CD14-positive monocyte (primary cell): Measurements from ENCODE around the gene URM1. TPM values are rescaled to one million over a fixed set of nuclear protein-coding genes. Genes with fewer than 3 reads are reported as not detected.

Experiments
- DNase-seq, 3 donors: peaks; one replicate each; pipeline ENCODE4 v3.0.0-alpha.2; 2011 to 2022
- H2AFZ ChIP-seq: 2 replicates; pipeline ENCODE4 v1.6.0; 2012; ENCODE audit warnings: mild to moderate bottlenecking, low read depth, low read length, inconsistent platforms; ENCODE audit not compliant: insufficient read depth, poor library complexity, severe bottlenecking
- H3K27ac ChIP-seq, 2 donors: 1 replicate in 1 of 2; 2 replicates in 1 of 2; pipeline ENCODE4 v1.5.1; 2012 to 2013; ENCODE audit warnings: low read length in 2 of 2, control low read depth in 1 of 2, inconsistent platforms in 1 of 2, low read depth in 1 of 2, mild to moderate bottlenecking in 1 of 2
- H3K27me3 ChIP-seq, 2 donors: one replicate each; pipeline versions ENCODE4 v1.6.0 to v1.6.1; 2011 to 2013; ENCODE audit warnings: low read length in 2 of 2; ENCODE audit not compliant: control insufficient read depth in 2 of 2, insufficient read depth in 2 of 2
- H3K36me3 ChIP-seq, 2 donors: replicated peaks in 1 of 2; 1 replicate in 1 of 2; 2 replicates in 1 of 2; pipeline versions ENCODE4 v1.5.1 to v1.6.1; 2012 to 2013; ENCODE audit warnings: low read length in 2 of 2, control low read depth in 1 of 2, inconsistent platforms in 1 of 2, mild to moderate bottlenecking in 1 of 2; ENCODE audit not compliant: insufficient read depth in 2 of 2, control insufficient read depth in 1 of 2
- H3K4me1 ChIP-seq, 2 donors: 1 replicate in 1 of 2; 2 replicates in 1 of 2; pipeline versions ENCODE4 v1.5.1 to v1.6.1; 2012 to 2013; ENCODE audit warnings: low read length in 2 of 2, control low read depth in 1 of 2, inconsistent platforms in 1 of 2, mild to moderate bottlenecking in 1 of 2, moderate library complexity in 1 of 2; ENCODE audit not compliant: insufficient read depth in 2 of 2, control insufficient read depth in 1 of 2
- H3K4me2 ChIP-seq: replicated peaks from 2 replicates; pipeline ENCODE3; 2012; ENCODE audit warnings: low read length, moderate library complexity, mild to moderate bottlenecking; ENCODE audit not compliant: poor library complexity, severe bottlenecking; ENCODE audit errors: extremely low read depth
- H3K4me3 ChIP-seq, 3 experiments: fragments of 200-600 bp in 1 of 3; sonication (generic) in 1 of 3; replicated peaks in 1 of 3; 1 replicate in 2 of 3; 2 replicates in 1 of 3; pipeline ENCODE4 v1.5.1; 2011 to 2013; ENCODE audit warnings: low read length in 3 of 3, mild to moderate bottlenecking in 3 of 3, control low read depth in 2 of 3, low read depth in 2 of 3, inconsistent platforms in 1 of 3, moderate library complexity in 1 of 3
- H3K79me2 ChIP-seq: 2 replicates; pipeline ENCODE4 v1.6.0; 2012; ENCODE audit warnings: mild to moderate bottlenecking, control low read depth, inconsistent platforms, low read length, moderate library complexity; ENCODE audit not compliant: insufficient read depth
- H3K9ac ChIP-seq: 2 replicates; pipeline ENCODE4 v1.6.0; 2017; ENCODE audit warnings: low read length, mild to moderate bottlenecking; ENCODE audit not compliant: insufficient read depth, poor library complexity, severe bottlenecking
- H3K9me3 ChIP-seq, 2 donors: replicated peaks in 1 of 2; 1 replicate in 1 of 2; 2 replicates in 1 of 2; pipeline versions ENCODE4 v1.5.1 to v1.6.1; 2012 to 2013; ENCODE audit warnings: low read length in 2 of 2, control low read depth in 1 of 2; ENCODE audit not compliant: control insufficient read depth in 1 of 2, insufficient read depth in 1 of 2
- H4K20me1 ChIP-seq: 2 replicates; pipeline ENCODE4 v1.6.0; 2012; ENCODE audit warnings: mild to moderate bottlenecking, low read length, control low read depth, moderate library complexity; ENCODE audit not compliant: insufficient read depth
- H3K27ac Mint-ChIP-seq, 7 donors: one replicate each; pipeline ENCODE4 v1.8.0; 2020; ENCODE audit warnings: mild to moderate bottlenecking in 7 of 7, mixed read lengths in 7 of 7, moderate library complexity in 6 of 7, inconsistent platforms in 2 of 7
- H3K27me3 Mint-ChIP-seq, 3 donors: one replicate each; pipeline ENCODE4 v1.8.0; 2021 to 2022; ENCODE audit warnings: low read depth in 3 of 3, mild to moderate bottlenecking in 3 of 3, mixed read lengths in 3 of 3, moderate library complexity in 3 of 3, inconsistent platforms in 1 of 3
- H3K36me3 Mint-ChIP-seq, 2 donors: one replicate each; pipeline ENCODE4 v1.8.0; 2020; ENCODE audit warnings: mixed read lengths in 2 of 2, inconsistent platforms in 1 of 2, mild to moderate bottlenecking in 1 of 2
- H3K4me1 Mint-ChIP-seq: one replicate; pipeline ENCODE4 v1.8.0; 2020; ENCODE audit warnings: mild to moderate bottlenecking, mixed read lengths
- H3K4me3 Mint-ChIP-seq, 2 donors: one replicate each; pipeline ENCODE4 v1.8.0; 2020; ENCODE audit warnings: mild to moderate bottlenecking in 2 of 2, mixed read lengths in 2 of 2, moderate library complexity in 1 of 2
- H3K9me3 Mint-ChIP-seq, 7 donors: one replicate each; pipeline ENCODE4 v1.8.0; 2020 to 2022; ENCODE audit warnings: mixed read lengths in 7 of 7, mild to moderate bottlenecking in 6 of 7, moderate library complexity in 6 of 7, inconsistent platforms in 2 of 7
- WGBS: methylation state at CpG from one replicate; pipeline ENCODE4 v1.1.5; 2013; ENCODE audit warnings: missing lambda C conversion rate; ENCODE audit not compliant: insufficient coverage; 5-methylcytosine and 5-hydroxymethylcytosine counted together
- intact Hi-C, 2 donors: fragments of 100-400 bp; cut with micrococcal nuclease; formaldehyde crosslinking; loops; one replicate each; pipeline versions ENCODE4 v1.15.0 to v1.15.1; 2023
- polyA plus RNA-seq, 3 donors: library from polyadenylated mRNA; depleted of rRNA in 1 of 3; unstranded in 2 of 3; stranded (reverse) in 1 of 3; fragments of 300-500 nt in 2 of 3; fragments of >200 nt in 1 of 3; fragmentation: Illumina TruSeq in 2 of 3; gene quantifications; 1 replicate in 2 of 3; 2 replicates in 1 of 3; pipeline ENCODE4 v1.2.3, GENCODE V29; 2012 to 2021
- TF ChIP-seq, protein P1 (sequence below): fragments of 200-600 bp; IDR thresholded peaks from one replicate; pipeline ENCODE4 v1.8.0; 2022; ENCODE audit warnings: antibody characterized with exemption, mild to moderate bottlenecking

The URM1 gene
- polyA plus RNA-seq, 3 donors: 37.5 to 39.7 (median 38.3) TPM

DNA sequence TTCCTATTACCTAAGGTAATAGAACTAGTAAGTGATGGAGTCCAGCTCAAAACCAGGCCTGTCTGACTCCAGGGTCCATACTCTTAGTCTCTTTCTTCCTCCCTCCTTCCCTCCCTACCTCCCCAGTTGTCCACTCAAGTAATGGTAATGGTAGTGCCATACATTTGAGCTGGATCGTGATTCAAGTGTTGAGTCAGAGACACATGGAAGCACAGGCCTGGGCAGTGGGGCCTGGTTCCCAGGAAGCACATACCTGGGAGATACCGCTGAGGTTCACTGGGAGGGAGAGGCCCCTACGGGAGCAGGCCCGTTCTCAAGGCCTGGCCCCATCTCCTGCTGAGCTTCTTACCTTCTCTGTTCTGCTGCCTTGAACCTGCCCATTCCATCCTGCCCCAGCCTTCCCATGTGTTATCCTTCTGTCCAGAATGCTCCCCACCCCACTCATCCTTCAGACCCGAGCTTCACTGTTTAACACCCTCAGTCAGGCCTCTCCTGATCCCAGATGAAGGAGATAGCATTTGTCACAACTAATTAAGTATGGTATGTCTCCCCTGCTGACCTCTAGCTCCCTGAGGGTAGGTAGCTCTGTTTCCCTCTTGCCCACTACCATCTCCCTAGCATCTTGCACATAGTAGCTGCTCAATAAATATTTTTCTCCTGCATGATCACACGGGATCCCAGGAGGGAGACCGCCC, 13.8 kb downstream of the URM1 start:
- Histone ChIP-seq H3K9me3 (no peaks in the 10 kb centered on the region), H3K4me2 (no peak overlapping the region), H3K4me1 (no peaks in the 10 kb centered on the region), H4K20me1 (peaks cover 19% of the 10 kb centered on the region), H3K27me3 (no peaks in the 10 kb centered on the region), H3K4me3 (no peak overlapping the region), H3K36me3 (peaks cover 81 to 100% of the 10 kb centered on the region in 2 donors), H3K79me2 (peaks cover 7% of the 10 kb centered on the region), H2AFZ (no peak overlapping the region), H3K27ac (no peak overlapping the region), H3K9ac (no peak overlapping the region)
- DNase-seq: no peak
- Mint-ChIP-seq H3K4me3 (no peak overlapping the region), H3K36me3 (peaks cover 52 to 91% of the 10 kb centered on the region in 2 donors), H3K27ac (peak overlapping the region in 1 of 7 donors; percentile 48), H3K9me3 (no peaks in the 10 kb centered on the region), H3K27me3 (peaks cover 0 to 2% (median 1%) of the 10 kb centered on the region in 3 donors), H3K4me1 (no peaks in the 10 kb centered on the region)
- TF ChIP-seq, protein P1, sequence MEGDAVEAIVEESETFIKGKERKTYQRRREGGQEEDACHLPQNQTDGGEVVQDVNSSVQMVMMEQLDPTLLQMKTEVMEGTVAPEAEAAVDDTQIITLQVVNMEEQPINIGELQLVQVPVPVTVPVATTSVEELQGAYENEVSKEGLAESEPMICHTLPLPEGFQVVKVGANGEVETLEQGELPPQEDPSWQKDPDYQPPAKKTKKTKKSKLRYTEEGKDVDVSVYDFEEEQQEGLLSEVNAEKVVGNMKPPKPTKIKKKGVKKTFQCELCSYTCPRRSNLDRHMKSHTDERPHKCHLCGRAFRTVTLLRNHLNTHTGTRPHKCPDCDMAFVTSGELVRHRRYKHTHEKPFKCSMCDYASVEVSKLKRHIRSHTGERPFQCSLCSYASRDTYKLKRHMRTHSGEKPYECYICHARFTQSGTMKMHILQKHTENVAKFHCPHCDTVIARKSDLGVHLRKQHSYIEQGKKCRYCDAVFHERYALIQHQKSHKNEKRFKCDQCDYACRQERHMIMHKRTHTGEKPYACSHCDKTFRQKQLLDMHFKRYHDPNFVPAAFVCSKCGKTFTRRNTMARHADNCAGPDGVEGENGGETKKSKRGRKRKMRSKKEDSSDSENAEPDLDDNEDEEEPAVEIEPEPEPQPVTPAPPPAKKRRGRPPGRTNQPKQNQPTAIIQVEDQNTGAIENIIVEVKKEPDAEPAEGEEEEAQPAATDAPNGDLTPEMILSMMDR: no peak
- intact Hi-C loops: no loop called here
- 96% methylated on average over 4 of the region's 7 CpGs for WGBS

DNA sequence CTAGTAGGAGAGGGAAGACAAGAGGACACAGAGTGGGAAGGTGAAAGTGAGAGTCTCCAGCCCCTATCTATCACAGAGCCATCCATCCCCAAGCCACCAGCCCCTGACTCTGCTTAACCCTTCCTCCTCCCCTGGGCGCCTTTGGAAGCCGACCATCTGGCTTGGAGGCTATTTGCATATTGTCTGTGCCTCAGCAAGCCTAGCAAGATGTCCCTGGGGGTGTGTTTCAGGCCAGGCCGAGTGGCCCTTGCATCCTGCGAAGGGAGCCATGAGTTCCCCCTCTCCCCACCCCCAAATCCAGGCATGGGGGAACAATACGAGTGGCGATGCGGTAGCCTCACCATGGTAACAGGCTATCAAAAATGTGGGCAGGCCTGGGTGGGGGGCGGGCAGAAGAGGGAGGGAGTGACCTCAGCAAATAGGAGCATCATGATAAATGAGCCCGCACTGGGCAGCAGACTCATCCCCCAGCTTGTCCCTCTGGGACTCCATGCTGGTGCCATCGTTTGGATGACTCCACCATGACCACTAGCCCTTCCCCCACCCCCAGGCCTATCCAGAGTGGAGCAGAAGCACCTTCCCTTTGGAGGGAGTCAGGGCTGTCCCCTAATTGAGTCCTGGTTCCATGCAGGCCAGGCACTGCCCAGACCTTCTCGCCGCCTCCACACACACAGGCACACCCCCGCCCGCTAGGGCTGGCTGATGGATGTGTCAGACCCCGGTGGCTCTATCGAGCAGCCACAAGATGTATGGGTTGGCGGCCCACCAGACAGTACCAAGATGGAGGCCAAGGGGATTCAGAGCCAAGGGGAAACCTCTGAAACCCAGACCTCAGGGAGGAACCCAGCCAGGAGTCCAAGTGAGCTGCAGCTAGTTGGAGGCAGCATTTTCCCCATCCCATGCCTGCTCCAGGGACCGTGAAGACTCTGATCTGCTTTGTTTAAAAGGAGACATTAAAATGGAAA, 14.6 kb downstream of the URM1 start:
- WGBS: 93% methylated on average over 9 of the region's 18 CpGs
- Mint-ChIP-seq H3K36me3 (peaks cover 48 to 90% of the 10 kb centered on the region in 2 donors), H3K27me3 (peaks cover 0 to 2% (median 1%) of the 10 kb centered on the region in 3 donors), H3K27ac (peak overlapping the region in 1 of 7 donors; percentile 63), H3K4me3 (no peak overlapping the region), H3K9me3 (no peaks in the 10 kb centered on the region), H3K4me1 (no peaks in the 10 kb centered on the region)
- Histone ChIP-seq H3K27ac (no peak overlapping the region), H3K79me2 (peaks cover 7% of the 10 kb centered on the region), H3K9ac (no peak overlapping the region), H3K36me3 (peaks cover 81 to 100% of the 10 kb centered on the region in 2 donors), H3K4me3 (no peak overlapping the region), H3K4me1 (no peaks in the 10 kb centered on the region), H4K20me1 (peaks cover 19% of the 10 kb centered on the region), H3K9me3 (no peaks in the 10 kb centered on the region), H2AFZ (no peak overlapping the region), H3K27me3 (no peaks in the 10 kb centered on the region), H3K4me2 (no peak overlapping the region)
- intact Hi-C loops: no loop called here
- DNase-seq: no peak
- TF ChIP-seq, protein P1: no peak
